Body of pancreas (tissue), 4 donors: ENCODE measurements around the gene RASGRP3.

ENCODE experiments used
- CTCF ChIP-seq, 7 experiments: fragments of 450-650 bp in 4 of 7; fragments of 200-600 bp in 3 of 7; sonication (generic) in 3 of 7; IDR thresholded peaks; one replicate each; pipeline ENCODE4 v1.5.1; 2016 to 2019; ENCODE audit warnings: antibody characterized with exemption in 7 of 7
- POLR2A ChIP-seq, 3 donors: fragments of 450-650 bp; IDR thresholded peaks; one replicate each; pipeline ENCODE4 v1.6.1; 2016; ENCODE audit warnings: antibody characterized with exemption in 3 of 3, mild to moderate bottlenecking in 2 of 3

GRCh38 chr2:33552758-33553461 lies 76.5 kb downstream of the RASGRP3 start:
- TF ChIP-seq CTCF (IDR thresholded peaks at IDR 0.05): no peak
- no peak for TF ChIP-seq POLR2A (IDR thresholded peaks at IDR 0.05)
